Smooth muscle cell (in vitro differentiated cells): ENCODE data around the gene TIMM44. TPM values are rescaled to one million over a fixed set of nuclear protein-coding genes. Genes with fewer than 3 reads are reported as not detected.
"Not testable (repeated sequence)": the region's sequence is repeated elsewhere in the genome, so short reads cannot be mapped to it uniquely, and the experiment has no call there.

Source experiments
- DNase-seq: peaks from one replicate; lab custom pipeline; 2025; ENCODE audit not compliant: unreplicated experiment; lab: John Stamatoyannopoulos, UW
- H2AFZ ChIP-seq: fragments of 200-600 bp; sonication (generic); 2 replicates; pipeline ENCODE4 v1.6.0; 2016; ENCODE audit warnings: antibody characterized with exemption, low read depth, mild to moderate bottlenecking
- H3F3A ChIP-seq: fragments of 200-600 bp; sonication (generic); 2 replicates; pipeline ENCODE4 v1.6.0; 2017; ENCODE audit warnings: antibody characterized with exemption, low read depth
- H3K27ac ChIP-seq: fragments of 200-600 bp; sonication (generic); 2 replicates; pipeline ENCODE4 v1.5.1; 2016; ENCODE audit warnings: low read depth, mild to moderate bottlenecking
- H3K27me3 ChIP-seq: fragments of 200-600 bp; sonication (generic); 2 replicates; pipeline ENCODE4 v1.6.1; 2016; ENCODE audit warnings: low read depth, mild to moderate bottlenecking
- H3K36me3 ChIP-seq: fragments of 200-600 bp; sonication (generic); 2 replicates; pipeline ENCODE4 v1.5.1; 2016; ENCODE audit warnings: low read depth
- H3K4me1 ChIP-seq: fragments of 200-600 bp; sonication (generic); 2 replicates; pipeline ENCODE4 v1.5.1; 2016; ENCODE audit warnings: low read depth
- H3K4me2 ChIP-seq: fragments of 200-600 bp; sonication (generic); 2 replicates; pipeline ENCODE4 v1.6.0; 2016; ENCODE audit warnings: mild to moderate bottlenecking
- H3K4me3 ChIP-seq: fragments of 200-600 bp; sonication (generic); 2 replicates; pipeline ENCODE4 v1.5.1; 2016; ENCODE audit warnings: mild to moderate bottlenecking
- H3K79me2 ChIP-seq: fragments of 200-600 bp; sonication (generic); 2 replicates; pipeline ENCODE4 v1.6.0; 2016; ENCODE audit warnings: low read depth, mild to moderate bottlenecking
- H3K9ac ChIP-seq: fragments of 200-600 bp; sonication (generic); 2 replicates; pipeline ENCODE4 v1.6.0; 2016; ENCODE audit warnings: low read depth
- H3K9me3 ChIP-seq: fragments of 200-600 bp; sonication (generic); replicated peaks from 2 replicates; pipeline ENCODE4 v1.5.1; 2016; ENCODE audit warnings: low read depth
- H4K20me1 ChIP-seq: fragments of 200-600 bp; sonication (generic); 2 replicates; pipeline ENCODE4 v1.6.0; 2016; ENCODE audit warnings: low read depth
- WGBS: methylation state at CpG from one replicate; pipeline ENCODE4 v1.1.7; 2016; ENCODE audit warnings: low lambda C conversion rate; 5-methylcytosine and 5-hydroxymethylcytosine counted together
- polyA plus RNA-seq: library from polyadenylated mRNA; unstranded; fragments of >200 nt; fragmentation: Nextera tagmentation; extraction: Ambion mirVana; gene quantifications from 2 replicates; pipeline ENCODE4 v1.2.1, GENCODE V29; 2016
- total RNA-seq: library from RNA; depleted of rRNA; stranded (reverse); fragments of >200 nt; gene quantifications from 2 replicates; pipeline ENCODE4 v1.2.3, GENCODE V29; 2014
- TF ChIP-seq, protein P1 (sequence below): fragments of 200-600 bp; sonication (generic); IDR thresholded peaks from 2 replicates; pipeline ENCODE4 v1.5.1; 2017; ENCODE audit warnings: borderline replicate concordance, mild to moderate bottlenecking, antibody characterized with exemption; ENCODE audit not compliant: insufficient read depth, poor library complexity, severe bottlenecking

Gene TIMM44
- total and polyA plus RNA-seq, 2 experiments from 2014 or later, result 21.8 to 25.1 TPM

GRCh38 chr19:7932276-7932929, 11.1 kb downstream of the TIMM44 start:
- no peaks in the 10 kb centered on the region for H3K79me2 ChIP-seq
- DNase-seq, result no peak
- no peak overlapping the region for H3K9ac ChIP-seq
- H3K4me1 ChIP-seq, result no peaks in the 10 kb centered on the region
- TF ChIP-seq, protein P1, sequence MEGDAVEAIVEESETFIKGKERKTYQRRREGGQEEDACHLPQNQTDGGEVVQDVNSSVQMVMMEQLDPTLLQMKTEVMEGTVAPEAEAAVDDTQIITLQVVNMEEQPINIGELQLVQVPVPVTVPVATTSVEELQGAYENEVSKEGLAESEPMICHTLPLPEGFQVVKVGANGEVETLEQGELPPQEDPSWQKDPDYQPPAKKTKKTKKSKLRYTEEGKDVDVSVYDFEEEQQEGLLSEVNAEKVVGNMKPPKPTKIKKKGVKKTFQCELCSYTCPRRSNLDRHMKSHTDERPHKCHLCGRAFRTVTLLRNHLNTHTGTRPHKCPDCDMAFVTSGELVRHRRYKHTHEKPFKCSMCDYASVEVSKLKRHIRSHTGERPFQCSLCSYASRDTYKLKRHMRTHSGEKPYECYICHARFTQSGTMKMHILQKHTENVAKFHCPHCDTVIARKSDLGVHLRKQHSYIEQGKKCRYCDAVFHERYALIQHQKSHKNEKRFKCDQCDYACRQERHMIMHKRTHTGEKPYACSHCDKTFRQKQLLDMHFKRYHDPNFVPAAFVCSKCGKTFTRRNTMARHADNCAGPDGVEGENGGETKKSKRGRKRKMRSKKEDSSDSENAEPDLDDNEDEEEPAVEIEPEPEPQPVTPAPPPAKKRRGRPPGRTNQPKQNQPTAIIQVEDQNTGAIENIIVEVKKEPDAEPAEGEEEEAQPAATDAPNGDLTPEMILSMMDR, result no peak
- no peak overlapping the region for H3K4me3 ChIP-seq
- H3K36me3 ChIP-seq, result no peaks in the 10 kb centered on the region
- no peak overlapping the region for H2AFZ ChIP-seq
- no peak overlapping the region for H3K27ac ChIP-seq
- WGBS, result 94% methylated on average over 32 of the region's 32 CpGs
- H3K4me2 ChIP-seq, result no peak overlapping the region
- H3K27me3 ChIP-seq, result no peaks in the 10 kb centered on the region
- no peaks in the 10 kb centered on the region for H4K20me1 ChIP-seq
- H3F3A ChIP-seq, result peaks cover 10% of the 10 kb centered on the region
- no peaks in the 10 kb centered on the region for H3K9me3 ChIP-seq

DNA sequence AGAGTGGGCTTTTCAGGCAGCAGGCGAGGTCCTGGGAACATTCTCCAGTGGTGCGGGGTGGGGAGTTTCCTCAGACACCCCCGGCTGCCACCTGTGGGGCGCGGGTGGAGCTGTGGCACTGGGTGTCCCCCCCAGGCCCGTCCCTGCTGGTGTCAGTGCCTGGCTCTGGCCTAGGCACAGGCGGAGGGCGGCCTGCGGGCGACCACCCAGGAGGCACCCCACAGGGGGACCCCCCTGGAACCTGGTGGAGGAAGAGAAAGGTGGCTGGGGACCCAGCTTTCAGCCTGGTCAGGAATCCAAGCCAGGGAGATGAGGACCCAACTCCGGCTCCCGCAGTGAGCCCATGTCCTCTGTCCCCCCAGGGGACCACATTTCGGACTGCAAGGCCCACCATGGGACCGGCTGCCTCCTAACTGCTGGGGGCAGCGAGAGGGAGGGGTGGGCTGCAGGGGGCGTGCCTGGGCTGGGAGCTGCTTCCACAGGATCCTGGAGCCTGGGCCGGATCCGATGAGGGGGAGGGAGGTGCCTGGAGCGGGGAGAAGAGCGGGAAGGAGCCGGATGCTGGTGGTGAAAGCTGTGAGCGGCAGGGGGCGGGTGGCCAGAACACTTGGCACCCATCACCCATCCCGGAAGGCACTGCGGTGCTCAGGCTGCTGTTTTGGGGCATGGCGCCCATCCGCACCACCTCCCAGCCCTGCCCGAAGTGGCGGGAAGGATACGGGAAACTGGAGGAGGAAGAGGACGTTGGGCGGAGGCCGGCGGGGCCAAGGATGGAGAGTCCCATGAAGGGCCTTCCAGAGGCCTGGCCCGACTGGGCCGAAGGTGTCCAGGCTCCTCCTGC, 12.0 kb downstream of the TIMM44 start:
- H3K4me1 ChIP-seq, result no peaks in the 10 kb centered on the region
- no peaks in the 10 kb centered on the region for H4K20me1 ChIP-seq
- no peak overlapping the region for H3K4me2 ChIP-seq
- no peaks in the 10 kb centered on the region for H3K9me3 ChIP-seq
- H3K27me3 ChIP-seq, result no peaks in the 10 kb centered on the region
- TF ChIP-seq, protein P1, result no peak
- H3K9ac ChIP-seq, result no peak overlapping the region
- H2AFZ ChIP-seq, result no peak overlapping the region
- H3K36me3 ChIP-seq, result no peaks in the 10 kb centered on the region
- DNase-seq, result no peak
- no peaks in the 10 kb centered on the region for H3K79me2 ChIP-seq
- H3K27ac ChIP-seq, result no peak overlapping the region
- no peak overlapping the region for H3K4me3 ChIP-seq
- peaks cover 10% of the 10 kb centered on the region for H3F3A ChIP-seq
- 98% methylated on average over 29 of the region's 36 CpGs for WGBS

DNA sequence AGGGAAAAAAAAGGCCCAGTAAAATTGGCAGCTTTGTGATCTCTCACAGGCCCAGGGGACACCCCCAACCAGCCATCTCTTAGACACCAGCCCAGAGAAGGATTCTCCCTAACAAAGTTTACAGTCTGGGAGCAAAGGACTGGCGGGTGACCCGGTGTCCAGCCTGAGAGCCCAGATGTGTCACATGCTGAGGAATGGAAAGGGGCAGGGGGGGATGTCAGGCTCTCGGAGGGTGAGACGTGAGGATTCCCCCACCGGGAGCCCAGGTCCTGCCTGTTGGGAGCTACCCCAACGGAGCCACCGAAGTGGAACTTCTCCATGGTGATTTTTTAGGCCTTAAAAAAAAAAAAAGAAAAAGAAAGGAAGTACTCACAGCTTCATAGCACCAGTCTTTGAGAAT, 12.7 kb downstream of the TIMM44 start:
- no peak overlapping the region for H3K9ac ChIP-seq
- 89% methylated on average over 7 of the region's 7 CpGs for WGBS
- no peaks in the 10 kb centered on the region for H3K36me3 ChIP-seq
- H3K27ac ChIP-seq, result no peak overlapping the region
- H3K4me2 ChIP-seq, result no peak overlapping the region
- H3K4me3 ChIP-seq, result no peak overlapping the region
- no peaks in the 10 kb centered on the region for H3K9me3 ChIP-seq
- no peaks in the 10 kb centered on the region for H3K27me3 ChIP-seq
- H4K20me1 ChIP-seq, result no peaks in the 10 kb centered on the region
- DNase-seq, result no peak
- peaks cover 10% of the 10 kb centered on the region for H3F3A ChIP-seq
- TF ChIP-seq, protein P1, result no peak
- H3K4me1 ChIP-seq, result no peaks in the 10 kb centered on the region
- no peak overlapping the region for H2AFZ ChIP-seq
- no peaks in the 10 kb centered on the region for H3K79me2 ChIP-seq

GRCh38 chr19:7930030-7930429, 13.4 kb downstream of the TIMM44 start:
- not testable (repeated sequence) for DNase-seq, H3K4me2 ChIP-seq, H3K27me3 ChIP-seq, H4K20me1 ChIP-seq, H3K9me3 ChIP-seq, H3K4me1 ChIP-seq, H3K4me3 ChIP-seq, H2AFZ ChIP-seq, H3K79me2 ChIP-seq, H3K36me3 ChIP-seq
- WGBS, result 90% methylated on average over 11 of the region's 11 CpGs
- peak overlapping the region; percentile 85 for H3K27ac ChIP-seq
- peak overlapping the region; percentile 28 for H3K9ac ChIP-seq
- H3F3A ChIP-seq, result peaks cover 10% of the 10 kb centered on the region
